Astrocyte (in vitro differentiated cells and primary cell): ENCODE measurements around the gene VSX1.

Experiments used
- CTCF ChIP-seq: IDR thresholded peaks from 2 replicates; pipeline ENCODE4 v1.5.1; 2011; ENCODE audit warnings: low read depth, mild to moderate bottlenecking, inconsistent platforms, low read length, moderate library complexity; ENCODE audit not compliant: insufficient read depth
- EZH2 ChIP-seq: IDR thresholded peaks from 2 replicates; pipeline ENCODE4 v1.6.1; 2012; ENCODE audit warnings: mild to moderate bottlenecking, low read length, inconsistent platforms; ENCODE audit not compliant: insufficient read depth

GRCh38 chr20:25100914-25101313, 19.0 kb upstream of the VSX1 start:
- no peak for TF ChIP-seq CTCF
- TF ChIP-seq EZH2, result no peak
